HAP-1 (cell line): Measurements from ENCODE around the gene GDF11.
"Not testable (repeated sequence)": the region's sequence is repeated elsewhere in the genome, so short reads cannot be mapped to it uniquely, and the experiment has no call there.

ENCODE experiments used
- DNase-seq, 2 experiments: peaks; one replicate each; pipeline ENCODE4 v3.0.0-alpha.2; 2016 to 2020; ENCODE audit warnings: low spot score in 2 of 2
- H3K27me3 ChIP-seq: fragments of 250-450 bp; sonication (Bioruptor Pico); 2 replicates; pipeline ENCODE4 v1.5.1; 2020; ENCODE audit warnings: low read depth, mild to moderate bottlenecking, moderate library complexity
- H3K36me3 ChIP-seq: fragments of 250-450 bp; sonication (Bioruptor Pico); replicated peaks from 2 replicates; pipeline ENCODE4 v1.5.1; 2020; ENCODE audit warnings: mild to moderate bottlenecking
- H3K4me1 ChIP-seq: fragments of 250-450 bp; sonication (Bioruptor Pico); 2 replicates; pipeline ENCODE4 v1.5.1; 2020; ENCODE audit warnings: mild to moderate bottlenecking
- H3K4me3 ChIP-seq: fragments of 250-450 bp; sonication (Bioruptor Pico); 2 replicates; pipeline ENCODE4 v1.5.1; 2020; ENCODE audit warnings: mild to moderate bottlenecking, moderate library complexity
- H3K9me3 ChIP-seq: fragments of 250-450 bp; sonication (Bioruptor Pico); 2 replicates; pipeline ENCODE4 v1.5.1; 2020; ENCODE audit warnings: mild to moderate bottlenecking, moderate library complexity
- in situ Hi-C: fragments of 300-500 bp; cut with MboI; formaldehyde crosslinking; loops from 3 replicates; pipeline ENCODE4 v1.14.3; 2020; ENCODE audit warnings: low sequenced_read_pairs, inconsistent platforms, mixed read lengths

The GDF11 gene

GRCh38 chr12:55748230-55748993 is 5.5 kb downstream of the GDF11 start:
- in situ Hi-C loops = no loop called here
- Histone ChIP-seq H3K36me3 (peaks cover 46% of the 10 kb centered on the region), H3K27me3 (no peaks in the 10 kb centered on the region), H3K4me3 (no peak overlapping the region), H3K9me3 (no peaks in the 10 kb centered on the region), H3K4me1 (peaks cover 18% of the 10 kb centered on the region)
- no peak for DNase-seq

GRCh38 chr12:55755246-55755645 is 12.3 kb downstream of the GDF11 start:
- Histone ChIP-seq H3K9me3 (no peaks in the 10 kb centered on the region), H3K36me3 (peaks cover 75% of the 10 kb centered on the region), H3K27me3 (no peaks in the 10 kb centered on the region), H3K4me1 (no peaks in the 10 kb centered on the region; the same call in 1 of the 2 replicates), H3K4me3 (no peak overlapping the region)
- no peak for DNase-seq
- in situ Hi-C loops = no loop called here

GRCh38 chr12:55757701-55758100 is 14.8 kb downstream of the GDF11 start:
- DNase-seq = no peak
- Histone ChIP-seq H3K36me3 (peaks cover 58% of the 10 kb centered on the region), H3K4me3 (no peak overlapping the region), H3K27me3 (no peaks in the 10 kb centered on the region), H3K9me3 (no peaks in the 10 kb centered on the region), H3K4me1 (no peaks in the 10 kb centered on the region; the same call in 1 of the 2 replicates)
- in situ Hi-C loops = no loop called here

GRCh38 chr12:55758575-55758974 is 15.7 kb downstream of the GDF11 start:
- in situ Hi-C loops, DNase-seq, H3K9me3 ChIP-seq, H3K27me3 ChIP-seq, H3K4me3 ChIP-seq, H3K4me1 ChIP-seq: not testable (repeated sequence)
- H3K36me3 ChIP-seq = peaks cover 55% of the 10 kb centered on the region

- Histone ChIP-seq H3K9me3 (no peaks in the 10 kb centered on the region), H3K4me1 (no peaks in the 10 kb centered on the region), H3K36me3 (peaks cover 54% of the 10 kb centered on the region), H3K4me3 (no peak overlapping the region), H3K27me3 (no peaks in the 10 kb centered on the region)
- in situ Hi-C loops = no loop called here
- no peak for DNase-seq
Observed at GRCh38 chr12:55760663-55761062, 17.7 kb downstream of the GDF11 start.

- DNase-seq = no peak
- peaks cover 35% of the 10 kb centered on the region for H3K36me3 ChIP-seq
- in situ Hi-C loops = no loop called here
Observed at GRCh38 chr12:55762646-55763045, 19.7 kb downstream of the GDF11 start.

GRCh38 chr12:55765736-55766290 is 22.9 kb downstream of the GDF11 start:
- no peaks in the 10 kb centered on the region for H3K27me3 ChIP-seq
- no peak overlapping the region for H3K4me3 ChIP-seq
- no peak for DNase-seq
- in situ Hi-C loops = no loop called here
- no peaks in the 10 kb centered on the region for H3K4me1 ChIP-seq
- H3K9me3 ChIP-seq = no peaks in the 10 kb centered on the region
- peaks cover 28% of the 10 kb centered on the region for H3K36me3 ChIP-seq

More at GRCh38 chr12:55762646-55763045, 19.7 kb downstream of the GDF11 start:
- Histone ChIP-seq H3K27me3 (no peaks in the 10 kb centered on the region), H3K9me3 (no peaks in the 10 kb centered on the region), H3K4me1 (no peaks in the 10 kb centered on the region), H3K4me3 (no peak overlapping the region)

GRCh38 chr12:55767156-55767555 is 24.2 kb downstream of the GDF11 start:
- no peak for DNase-seq
- H3K36me3 ChIP-seq = peaks cover 42% of the 10 kb centered on the region
- no peaks in the 10 kb centered on the region for H3K27me3 ChIP-seq
- H3K4me1 ChIP-seq = no peaks in the 10 kb centered on the region
- H3K4me3 ChIP-seq = no peak overlapping the region
- H3K9me3 ChIP-seq = no peaks in the 10 kb centered on the region
- in situ Hi-C loops = no loop called here

GRCh38 chr12:55771736-55772135 is 28.8 kb downstream of the GDF11 start:
- Histone ChIP-seq H3K36me3 (peaks cover 43% of the 10 kb centered on the region), H3K27me3 (no peaks in the 10 kb centered on the region), H3K4me3 (no peak overlapping the region), H3K4me1 (no peaks in the 10 kb centered on the region), H3K9me3 (no peaks in the 10 kb centered on the region)
- in situ Hi-C loops = no loop called here
- DNase-seq = no peak

- H3K9me3 ChIP-seq = no peaks in the 10 kb centered on the region
- no peak overlapping the region for H3K4me3 ChIP-seq
- in situ Hi-C loops = no loop called here
- no peaks in the 10 kb centered on the region for H3K4me1 ChIP-seq
- H3K36me3 ChIP-seq = peaks cover 60% of the 10 kb centered on the region
- no peak for DNase-seq
- no peaks in the 10 kb centered on the region for H3K27me3 ChIP-seq
Observed at GRCh38 chr12:55777856-55778255, 34.9 kb downstream of the GDF11 start.

- H3K36me3 ChIP-seq = peaks cover 76% of the 10 kb centered on the region
- H3K9me3 ChIP-seq = no peaks in the 10 kb centered on the region
- H3K27me3 ChIP-seq = no peaks in the 10 kb centered on the region
- in situ Hi-C loops = no loop called here
- H3K4me1 ChIP-seq = no peaks in the 10 kb centered on the region
- no peak overlapping the region for H3K4me3 ChIP-seq
- no peak for DNase-seq
Observed at GRCh38 chr12:55780685-55781084, 37.8 kb downstream of the GDF11 start.

- H3K36me3 ChIP-seq = peaks cover 84% of the 10 kb centered on the region
- no peaks in the 10 kb centered on the region for H3K4me1 ChIP-seq
- H3K4me3 ChIP-seq = no peak overlapping the region
- no peaks in the 10 kb centered on the region for H3K27me3 ChIP-seq
- no peaks in the 10 kb centered on the region for H3K9me3 ChIP-seq
- in situ Hi-C loops = no loop called here
- DNase-seq = no peak
Observed at GRCh38 chr12:55788546-55788945, 45.6 kb downstream of the GDF11 start.

GRCh38 chr12:55789171-55789570 is 46.2 kb downstream of the GDF11 start:
- in situ Hi-C loops = no loop called here
- no peaks in the 10 kb centered on the region for H3K4me1 ChIP-seq
- no peaks in the 10 kb centered on the region for H3K9me3 ChIP-seq
- no peaks in the 10 kb centered on the region for H3K27me3 ChIP-seq
- no peak for DNase-seq
- peaks cover 84% of the 10 kb centered on the region for H3K36me3 ChIP-seq
- no peak overlapping the region for H3K4me3 ChIP-seq

- H3K9me3 ChIP-seq = no peaks in the 10 kb centered on the region
- H3K36me3 ChIP-seq = peaks cover 83% of the 10 kb centered on the region
- H3K27me3 ChIP-seq = no peaks in the 10 kb centered on the region
- no peak overlapping the region for H3K4me3 ChIP-seq
- no peaks in the 10 kb centered on the region for H3K4me1 ChIP-seq
- DNase-seq = no peak
- in situ Hi-C loops = no loop called here
Observed at GRCh38 chr12:55789893-55790292, 47.0 kb downstream of the GDF11 start.
